Gastroesophageal sphincter (tissue), 3 donors: ENCODE results near the gene SLC2A4.

Experiments
- EP300 ChIP-seq: sonication (generic); formaldehyde crosslinking; IDR thresholded peaks from one replicate; pipeline ENCODE4 v1.6.1; 2017; ENCODE audit warnings: antibody characterized with exemption, mild to moderate bottlenecking
- POLR2A ChIP-seq, 2 donors: fragments of 450-650 bp; IDR thresholded peaks; one replicate each; pipeline ENCODE4 v1.6.1; 2017; ENCODE audit warnings: antibody characterized with exemption in 2 of 2, mild to moderate bottlenecking in 2 of 2, moderate library complexity in 1 of 2
- POLR2AphosphoS5 ChIP-seq: sonication (generic); formaldehyde crosslinking; IDR thresholded peaks from one replicate; pipeline ENCODE4 v1.6.1; 2017; ENCODE audit warnings: antibody characterized with exemption
- TF ChIP-seq, protein P1 (sequence below), 4 experiments: fragments of 200-600 bp in 2 of 4; fragments of 450-650 bp in 2 of 4; sonication (generic) in 1 of 4; IDR thresholded peaks; one replicate each; pipeline ENCODE4 v1.5.1; 2017 to 2019; ENCODE audit warnings: antibody characterized with exemption in 4 of 4, mild to moderate bottlenecking in 2 of 4, moderate library complexity in 2 of 4

GRCh38 chr17:7235693-7236665 is 45.5 kb upstream of the SLC2A4 start:
- TF ChIP-seq, protein P1, sequence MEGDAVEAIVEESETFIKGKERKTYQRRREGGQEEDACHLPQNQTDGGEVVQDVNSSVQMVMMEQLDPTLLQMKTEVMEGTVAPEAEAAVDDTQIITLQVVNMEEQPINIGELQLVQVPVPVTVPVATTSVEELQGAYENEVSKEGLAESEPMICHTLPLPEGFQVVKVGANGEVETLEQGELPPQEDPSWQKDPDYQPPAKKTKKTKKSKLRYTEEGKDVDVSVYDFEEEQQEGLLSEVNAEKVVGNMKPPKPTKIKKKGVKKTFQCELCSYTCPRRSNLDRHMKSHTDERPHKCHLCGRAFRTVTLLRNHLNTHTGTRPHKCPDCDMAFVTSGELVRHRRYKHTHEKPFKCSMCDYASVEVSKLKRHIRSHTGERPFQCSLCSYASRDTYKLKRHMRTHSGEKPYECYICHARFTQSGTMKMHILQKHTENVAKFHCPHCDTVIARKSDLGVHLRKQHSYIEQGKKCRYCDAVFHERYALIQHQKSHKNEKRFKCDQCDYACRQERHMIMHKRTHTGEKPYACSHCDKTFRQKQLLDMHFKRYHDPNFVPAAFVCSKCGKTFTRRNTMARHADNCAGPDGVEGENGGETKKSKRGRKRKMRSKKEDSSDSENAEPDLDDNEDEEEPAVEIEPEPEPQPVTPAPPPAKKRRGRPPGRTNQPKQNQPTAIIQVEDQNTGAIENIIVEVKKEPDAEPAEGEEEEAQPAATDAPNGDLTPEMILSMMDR (IDR thresholded peaks at IDR 0.05): no peak
- TF ChIP-seq POLR2AphosphoS5 (no peak), POLR2A (IDR thresholded peaks at IDR 0.05) (no peak), EP300 (no peak)
